Measurements from ENCODE around the gene SPRTN. TPM values are rescaled to one million over a fixed set of nuclear protein-coding genes. Genes with fewer than 3 reads are reported as not detected.
A peak's percentile ranks its signal among the peaks of the same experiment; 100 is the strongest.

SPRTN gene
- total RNA-seq, 1 donor from 2014 or later: 18.9 TPM

DNA sequence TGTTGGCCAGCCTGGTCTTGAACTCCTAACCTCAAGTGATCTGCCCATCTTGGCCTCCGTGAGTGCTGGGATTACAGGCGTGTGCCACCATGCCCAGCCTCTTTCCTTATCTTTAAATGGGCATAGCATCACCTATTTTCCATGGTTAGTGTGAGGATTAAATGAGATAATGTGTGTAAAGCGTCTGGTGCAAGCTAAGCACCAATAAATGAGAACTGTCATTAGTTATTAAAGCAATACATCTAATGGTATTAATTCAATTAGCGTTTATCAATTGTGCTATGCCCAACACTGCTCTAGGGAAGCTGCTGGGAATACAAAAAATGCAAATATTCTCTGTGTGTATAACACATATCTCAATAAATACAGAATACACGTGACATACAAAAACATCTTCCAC, 10.5 kb upstream of the SPRTN start:
- no peak overlapping the region for H3K4me3 Mint-ChIP-seq
- POLR2A ChIA-PET: no interaction called here
- intact Hi-C loops (cut with micrococcal nuclease): no loop called here
- DNase-seq (no peak), ATAC-seq (ENCODE audit: low read depth) (no peak)
- H3K27ac Mint-ChIP-seq: no peak overlapping the region
- peaks cover 18% of the 10 kb centered on the region for H3K4me1 Mint-ChIP-seq
- peaks cover 13% of the 10 kb centered on the region for H3K36me3 Mint-ChIP-seq (ENCODE audit: low read depth)
- H3K9me3 Mint-ChIP-seq: no peaks in the 10 kb centered on the region
- no peak for TF ChIP-seq CTCF (IDR thresholded peaks at IDR 0.05)
- no peaks in the 10 kb centered on the region for H3K27me3 Mint-ChIP-seq
- CTCF ChIA-PET: no interaction called here

GRCh38 chr1:231329483-231329882, 8.6 kb upstream of the SPRTN start:
- no peak for TF ChIP-seq CTCF (IDR thresholded peaks at IDR 0.05)
- H3K27me3 Mint-ChIP-seq: no peaks in the 10 kb centered on the region
- H3K4me1 Mint-ChIP-seq: peaks cover 37% of the 10 kb centered on the region
- no peak overlapping the region for H3K27ac Mint-ChIP-seq
- ATAC-seq (ENCODE audit: low read depth) (no peak), DNase-seq (no peak)
- no peak overlapping the region for H3K4me3 Mint-ChIP-seq
- ChIA-PET CTCF (no interaction called here), POLR2A (no interaction called here)
- H3K36me3 Mint-ChIP-seq (ENCODE audit: low read depth): peaks cover 26% of the 10 kb centered on the region
- intact Hi-C loops (cut with micrococcal nuclease): no loop called here
- no peaks in the 10 kb centered on the region for H3K9me3 Mint-ChIP-seq

GRCh38 chr1:231332761-231333160, 5.3 kb upstream of the SPRTN start:
- Mint-ChIP-seq H3K27me3 (peaks cover 1% of the 10 kb centered on the region), H3K27ac (no peak overlapping the region), H3K4me3 (no peak overlapping the region), H3K4me1 (peaks cover 66% of the 10 kb centered on the region), H3K9me3 (no peaks in the 10 kb centered on the region), H3K36me3 (ENCODE audit: low read depth) (peaks cover 45% of the 10 kb centered on the region)
- no peak for TF ChIP-seq CTCF (IDR thresholded peaks at IDR 0.05)
- no peak for ATAC-seq (ENCODE audit: low read depth)
- ChIA-PET CTCF (no interaction called here), POLR2A (no interaction called here)
- DNase-seq: no peak
- intact Hi-C loops (cut with micrococcal nuclease): loop anchor here (10.0 kb wide), 2 partner anchors 118 to 418 kb away; no protein-coding TSS in a partner anchor

DNA sequence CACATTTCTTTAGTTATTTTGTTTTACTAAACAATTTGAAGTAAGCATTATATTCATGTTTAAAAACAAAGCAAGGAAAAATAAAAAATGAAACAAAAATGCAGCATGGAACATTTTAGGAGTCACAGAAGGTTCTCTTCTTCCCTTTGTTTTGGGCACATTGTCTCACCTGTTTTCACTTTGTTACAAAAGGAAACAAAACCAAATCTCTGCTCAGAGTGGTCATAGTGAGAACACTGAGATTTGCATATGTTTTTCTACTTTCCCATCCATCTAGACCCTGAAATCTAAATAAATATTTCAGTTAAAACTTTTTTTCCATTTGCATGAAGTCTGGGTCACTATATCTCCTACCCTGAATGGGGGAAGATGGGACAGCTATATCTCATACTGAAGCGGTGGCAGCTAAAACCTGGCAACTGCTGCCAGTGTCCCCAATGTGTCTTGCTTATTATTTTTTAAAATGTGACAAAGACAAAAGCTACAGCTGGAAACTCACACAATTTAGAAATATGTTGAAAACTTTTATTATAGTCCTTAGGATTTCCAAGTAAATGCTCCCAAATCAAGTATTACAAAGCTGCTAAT, 3.9 kb upstream of the SPRTN start:
- H3K4me3 Mint-ChIP-seq: peak overlapping the region; percentile 48
- ChIA-PET POLR2A (no interaction called here), CTCF (no interaction called here)
- intact Hi-C loops (cut with micrococcal nuclease): loop anchor here (10.0 kb wide), 2 partner anchors 119 to 419 kb away; no protein-coding TSS in a partner anchor
- H3K36me3 Mint-ChIP-seq (ENCODE audit: low read depth): peaks cover 54% of the 10 kb centered on the region
- no peak for TF ChIP-seq CTCF (IDR thresholded peaks at IDR 0.05)
- no peak for DNase-seq
- peaks cover 76% of the 10 kb centered on the region for H3K4me1 Mint-ChIP-seq
- H3K27me3 Mint-ChIP-seq: peaks cover 1% of the 10 kb centered on the region
- no peak for ATAC-seq (ENCODE audit: low read depth)
- H3K27ac Mint-ChIP-seq: no peak overlapping the region
- no peaks in the 10 kb centered on the region for H3K9me3 Mint-ChIP-seq

DNA sequence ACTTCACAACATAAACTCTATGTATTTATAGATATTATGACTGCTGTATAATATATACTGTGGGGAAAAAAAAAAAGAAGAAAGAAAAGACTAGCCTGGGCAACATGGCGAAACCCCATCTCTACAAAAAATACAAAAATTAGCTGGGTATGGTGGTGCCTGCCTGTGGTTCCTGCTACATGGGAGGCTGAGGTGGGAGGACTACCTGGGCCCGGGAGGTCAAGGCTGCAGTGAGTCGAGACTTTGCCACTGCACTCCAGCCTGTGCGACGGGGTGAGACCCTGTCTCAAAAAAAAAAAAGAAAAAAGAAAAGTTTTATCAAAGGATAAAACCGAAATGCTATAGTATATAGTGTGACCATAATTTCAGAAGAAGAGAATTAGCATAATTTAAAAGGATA, 3.1 kb upstream of the SPRTN start:
- Mint-ChIP-seq H3K27ac (no peak overlapping the region), H3K4me3 (peak overlapping the region; percentile 48), H3K4me1 (peaks cover 78% of the 10 kb centered on the region), H3K36me3 (ENCODE audit: low read depth) (peaks cover 54% of the 10 kb centered on the region), H3K9me3 (no peaks in the 10 kb centered on the region), H3K27me3 (peaks cover 1% of the 10 kb centered on the region)
- intact Hi-C loops (cut with micrococcal nuclease): loop anchor here (5.0 to 10.0 kb wide), 3 partner anchors 120 to 468 kb away; partner anchors contain the start of gene C1orf198
- ATAC-seq (ENCODE audit: low read depth) (no peak), DNase-seq (no peak)
- TF ChIP-seq CTCF (IDR thresholded peaks at IDR 0.05): no peak
- POLR2A ChIA-PET: interaction anchor here (0.7 kb wide), 1 partner anchor 87 kb away, joined by 3 read pairs; no protein-coding TSS in a partner anchor
- CTCF ChIA-PET: no interaction called here
